GM23248 (cell line): Measurements from ENCODE around the gene KRT83. TPM values are rescaled to one million over a fixed set of nuclear protein-coding genes. Genes with fewer than 3 reads are reported as not detected.
"Not testable (repeated sequence)": the region's sequence is repeated elsewhere in the genome, so short reads cannot be mapped to it uniquely, and the experiment has no call there.

Experiments used
- DNase-seq: peaks from one replicate; pipeline ENCODE4 v3.0.0-alpha.2; 2015
- H2AFZ ChIP-seq: fragments of 200-600 bp; sonication (generic); 2 replicates; pipeline ENCODE4 v1.6.1; 2016; ENCODE audit warnings: antibody characterized with exemption
- H3F3A ChIP-seq: fragments of 200-600 bp; sonication (generic); 2 replicates; pipeline ENCODE4 v1.6.1; 2016; ENCODE audit warnings: mild to moderate bottlenecking, antibody characterized with exemption, mixed run types; ENCODE audit not compliant: insufficient read depth
- H3K27ac ChIP-seq: fragments of 200-600 bp; sonication (generic); 2 replicates; pipeline ENCODE4 v1.5.1; 2016; ENCODE audit warnings: mild to moderate bottlenecking
- H3K27me3 ChIP-seq: fragments of 200-600 bp; sonication (generic); replicated peaks from 2 replicates; pipeline ENCODE4 v1.6.1; 2016; ENCODE audit warnings: mild to moderate bottlenecking; ENCODE audit not compliant: insufficient read depth
- H3K36me3 ChIP-seq: fragments of 200-600 bp; sonication (generic); 2 replicates; pipeline ENCODE4 v1.6.1; 2016; ENCODE audit warnings: low read depth, mild to moderate bottlenecking
- H3K4me1 ChIP-seq: fragments of 200-600 bp; sonication (generic); 2 replicates; pipeline ENCODE4 v1.6.1; 2016; ENCODE audit warnings: mild to moderate bottlenecking; ENCODE audit not compliant: insufficient read depth
- H3K4me2 ChIP-seq: fragments of 200-600 bp; sonication (generic); one replicate; pipeline ENCODE4 v1.6.1; 2016; ENCODE audit warnings: mild to moderate bottlenecking; ENCODE audit not compliant: unreplicated experiment
- H3K4me3 ChIP-seq: fragments of 200-600 bp; sonication (generic); 2 replicates; pipeline ENCODE4 v1.5.1; 2016; ENCODE audit warnings: mild to moderate bottlenecking
- H3K79me2 ChIP-seq: fragments of 200-600 bp; sonication (generic); 2 replicates; pipeline ENCODE4 v1.6.1; 2016; ENCODE audit warnings: mild to moderate bottlenecking; ENCODE audit not compliant: insufficient read depth
- H3K9ac ChIP-seq: fragments of 200-600 bp; sonication (generic); 2 replicates; pipeline ENCODE4 v1.6.1; 2016; ENCODE audit warnings: mild to moderate bottlenecking
- H3K9me2 ChIP-seq: fragments of 200-600 bp; sonication (generic); 2 replicates; pipeline ENCODE4 v1.6.1; 2016; ENCODE audit warnings: mixed run types, mild to moderate bottlenecking, moderate library complexity; ENCODE audit not compliant: insufficient read depth
- H3K9me3 ChIP-seq: fragments of 200-600 bp; sonication (generic); one replicate; pipeline ENCODE4 v1.6.1; 2017; ENCODE audit warnings: low read depth
- H4K20me1 ChIP-seq: fragments of 200-600 bp; sonication (generic); 2 replicates; pipeline ENCODE4 v1.6.0; 2016; ENCODE audit not compliant: insufficient read depth
- EZH2 ChIP-seq: fragments of 200-600 bp; sonication (generic); IDR thresholded peaks from 2 replicates; pipeline ENCODE4 v1.6.1; 2018; ENCODE audit warnings: antibody characterized with exemption, mild to moderate bottlenecking; ENCODE audit not compliant: insufficient read depth, poor library complexity, severe bottlenecking
- EZH2phosphoT487 ChIP-seq: fragments of 200-600 bp; sonication (generic); IDR thresholded peaks from 2 replicates; pipeline ENCODE4 v1.6.1; 2018; ENCODE audit warnings: antibody characterized with exemption, moderate library complexity, mild to moderate bottlenecking, low read depth; ENCODE audit not compliant: insufficient read depth
- WGBS, 2 experiments: methylation state at CpG; one replicate each; pipeline ENCODE4 v1.1.6; 2015 to 2017; ENCODE audit warnings: low lambda C conversion rate in 2 of 2, low coverage in 1 of 2; ENCODE audit errors: missing lambda C conversion rate in 2 of 2; 5-methylcytosine and 5-hydroxymethylcytosine counted together
- in situ Hi-C: fragments of 300-500 bp; cut with MboI; formaldehyde crosslinking; loops from 2 replicates; pipeline ENCODE4 v1.15.0; 2020
- polyA plus RNA-seq: library from polyadenylated mRNA; unstranded; fragments of >200 nt; fragmentation: Nextera tagmentation; extraction: Ambion mirVana; gene quantifications from 2 replicates; pipeline ENCODE4 v1.2.1, GENCODE V29; 2016
- total RNA-seq: library from RNA; depleted of rRNA; stranded (reverse); fragments of >200 nt; shearing (Covaris generic); gene quantifications from 2 replicates; pipeline ENCODE4 v1.2.3, GENCODE V29; 2014

The KRT83 gene
- total and polyA plus RNA-seq, 2 experiments from 2014 or later, result not detected

GRCh38 chr12:52308806-52309425, 12.3 kb downstream of the KRT83 start:
- H3K9me3 ChIP-seq, result no peaks in the 10 kb centered on the region
- no peaks in the 10 kb centered on the region for H3K79me2 ChIP-seq
- no peaks in the 10 kb centered on the region for H3K27me3 ChIP-seq
- TF ChIP-seq EZH2, result no peak
- H2AFZ ChIP-seq, result peak overlapping the region; percentile 81
- H3K9ac ChIP-seq, result peak overlapping the region; percentile 58
- H3K9me2 ChIP-seq, result no peaks in the 10 kb centered on the region
- WGBS, 2 experiments, result 65 to 66% methylated on average over 15 of the region's 15 CpGs
- H3K27ac ChIP-seq, result no peak overlapping the region
- no peaks in the 10 kb centered on the region for H3K36me3 ChIP-seq
- no peak for DNase-seq
- 0 out of 2 replicates have a peak, but pooled peaks cover 4% of the 10 kb centered on the region for H3F3A ChIP-seq
- peaks cover 9% of the 10 kb centered on the region for H3K4me1 ChIP-seq
- in situ Hi-C loops, result no loop called here
- H4K20me1 ChIP-seq, result no peaks in the 10 kb centered on the region
- peak overlapping the region; percentile 69 for H3K4me3 ChIP-seq
- peak overlapping the region; percentile 81 for H3K4me2 ChIP-seq

- Histone ChIP-seq H3K4me1 (peaks cover 9% of the 10 kb centered on the region), H3K4me2 (peak overlapping the region; percentile 81), H3K36me3 (no peaks in the 10 kb centered on the region), H3K9me3 (no peaks in the 10 kb centered on the region), H3K27me3 (no peaks in the 10 kb centered on the region), H3K4me3 (peak overlapping the region; percentile 69), H4K20me1 (no peaks in the 10 kb centered on the region), H3K9ac (peak overlapping the region; percentile 58), H3K27ac (no peak overlapping the region), H3F3A (0 out of 2 replicates have a peak, but pooled peaks cover 4% of the 10 kb centered on the region), H3K79me2 (no peaks in the 10 kb centered on the region), H2AFZ (peak overlapping the region; percentile 81), H3K9me2 (no peaks in the 10 kb centered on the region)
- in situ Hi-C loops, result no loop called here
- DNase-seq, result peak; percentile 78
- WGBS, 2 experiments, result 12 to 17% methylated on average over 51 to 71 of the region's 71 CpGs
- no peak for TF ChIP-seq EZH2
Observed at GRCh38 chr12:52307836-52308805, 13.1 kb downstream of the KRT83 start.

GRCh38 chr12:52306731-52307130, 14.5 kb downstream of the KRT83 start:
- H3K79me2 ChIP-seq, result no peaks in the 10 kb centered on the region
- H3F3A ChIP-seq, result 0 out of 2 replicates have a peak, but pooled peaks cover 4% of the 10 kb centered on the region
- no peaks in the 10 kb centered on the region for H3K9me3 ChIP-seq
- TF ChIP-seq EZH2phosphoT487 (no peak), EZH2 (no peak)
- no peak overlapping the region for H3K27ac ChIP-seq
- no peaks in the 10 kb centered on the region for H3K36me3 ChIP-seq
- no peak overlapping the region for H2AFZ ChIP-seq
- H3K27me3 ChIP-seq, result no peaks in the 10 kb centered on the region
- H3K9me2 ChIP-seq, result no peaks in the 10 kb centered on the region
- no peaks in the 10 kb centered on the region for H4K20me1 ChIP-seq
- H3K9ac ChIP-seq, result no peak overlapping the region
- no peak overlapping the region for H3K4me3 ChIP-seq
- in situ Hi-C loops, result no loop called here
- WGBS, 2 experiments, result 88 to 94% methylated on average over 2 of the region's 2 CpGs
- H3K4me2 ChIP-seq, result no peak overlapping the region
- DNase-seq, result no peak
- H3K4me1 ChIP-seq, result peaks cover 8% of the 10 kb centered on the region

- no peak overlapping the region for H2AFZ ChIP-seq
- no peak overlapping the region for H3K9ac ChIP-seq
- no peak overlapping the region for H3K4me2 ChIP-seq
- H3K9me3 ChIP-seq, result no peaks in the 10 kb centered on the region
- H3K27ac ChIP-seq, result no peak overlapping the region
- no peak for DNase-seq
- H3K36me3 ChIP-seq, result no peaks in the 10 kb centered on the region
- no peak overlapping the region for H3K4me3 ChIP-seq
- WGBS, 2 experiments, result 74 to 78% methylated on average over 5 to 9 of the region's 11 CpGs
- TF ChIP-seq EZH2phosphoT487 (no peak), EZH2 (no peak)
- in situ Hi-C loops, result no loop called here
- no peaks in the 10 kb centered on the region for H3K27me3 ChIP-seq
- 0 out of 2 replicates have a peak, but pooled peaks cover 4% of the 10 kb centered on the region for H3F3A ChIP-seq
- no peaks in the 10 kb centered on the region for H3K79me2 ChIP-seq
- peaks cover 2% of the 10 kb centered on the region for H3K4me1 ChIP-seq
- no peaks in the 10 kb centered on the region for H3K9me2 ChIP-seq
- no peaks in the 10 kb centered on the region for H4K20me1 ChIP-seq
Observed at GRCh38 chr12:52305921-52306705, 15.1 kb downstream of the KRT83 start.

- H3K79me2 ChIP-seq, H3F3A ChIP-seq, H3K9ac ChIP-seq, H3K27me3 ChIP-seq, DNase-seq, in situ Hi-C loops, H2AFZ ChIP-seq, H3K9me3 ChIP-seq, H3K4me3 ChIP-seq, H3K27ac ChIP-seq, H3K4me1 ChIP-seq, H4K20me1 ChIP-seq, H3K9me2 ChIP-seq, H3K36me3 ChIP-seq, H3K4me2 ChIP-seq: not testable (repeated sequence)
- WGBS, 2 experiments, result 88 to 90% methylated on average over 14 to 15 of the region's 15 CpGs
Observed at GRCh38 chr12:52304941-52305411, 16.2 kb downstream of the KRT83 start.

GRCh38 chr12:52302242-52302914, 18.8 kb downstream of the KRT83 start:
- H3K9me3 ChIP-seq, H3K79me2 ChIP-seq, H3K4me3 ChIP-seq, H3K4me2 ChIP-seq, H3K36me3 ChIP-seq, H3F3A ChIP-seq, H3K9ac ChIP-seq, H4K20me1 ChIP-seq, in situ Hi-C loops, H3K27ac ChIP-seq, DNase-seq, H3K4me1 ChIP-seq, H3K9me2 ChIP-seq, H2AFZ ChIP-seq: not testable (repeated sequence)
- WGBS, 2 experiments, result no CpG with 5 or more reads among the region's 5 CpGs
- H3K27me3 ChIP-seq, result peaks cover 22% of the 10 kb centered on the region
